Neural cell (in vitro differentiated cells): Measurements from ENCODE around the gene ATXN2. TPM values are rescaled to one million over a fixed set of nuclear protein-coding genes. Genes with fewer than 3 reads are reported as not detected.

Source experiments
- H2AFZ ChIP-seq: fragments of 200-600, 300-800 bp; sonication (generic), shearing (Covaris generic); 2 replicates; pipeline ENCODE4 v1.6.0; 2014; ENCODE audit warnings: low read depth, mild to moderate bottlenecking, antibody characterized with exemption, low read length, moderate library complexity
- H3F3A ChIP-seq: fragments of 200-600 bp; shearing (Covaris generic); 2 replicates; pipeline ENCODE4 v1.6.1; 2016; ENCODE audit warnings: mild to moderate bottlenecking, moderate library complexity, mixed read lengths, antibody characterized with exemption, low read length; ENCODE audit not compliant: insufficient read depth, poor library complexity, severe bottlenecking
- H3K27ac ChIP-seq: fragments of 200-600, 300-800 bp; sonication (generic), shearing (Covaris generic); 2 replicates; pipeline ENCODE4 v1.5.1; 2014; ENCODE audit warnings: mild to moderate bottlenecking, low read length, moderate library complexity
- H3K27me3 ChIP-seq: fragments of 300-800, 200-600 bp; sonication (generic), shearing (Covaris generic); 2 replicates; pipeline ENCODE4 v1.6.0; 2014; ENCODE audit warnings: mild to moderate bottlenecking, low read depth, low read length, moderate library complexity; ENCODE audit not compliant: insufficient read depth
- H3K36me3 ChIP-seq: fragments of 300-800, 200-600 bp; sonication (generic), shearing (Covaris generic); 2 replicates; pipeline ENCODE4 v1.5.1; 2014; ENCODE audit warnings: mild to moderate bottlenecking, antibody characterized with exemption, low read length, moderate library complexity; ENCODE audit not compliant: insufficient read depth
- H3K4me2 ChIP-seq: fragments of 300-800, 200-600 bp; sonication (generic), shearing (Covaris generic); 2 replicates; pipeline ENCODE4 v1.6.0; 2014; ENCODE audit warnings: mild to moderate bottlenecking, low read length
- H3K4me3 ChIP-seq: fragments of 300-800, 200-600 bp; sonication (generic), shearing (Covaris generic); 2 replicates; pipeline ENCODE4 v1.5.1; 2014; ENCODE audit warnings: mild to moderate bottlenecking, low read length, moderate library complexity
- H3K79me2 ChIP-seq: fragments of 200-600 bp; shearing (Covaris generic); replicated peaks from 2 replicates; pipeline ENCODE4 v1.6.0; 2014; ENCODE audit warnings: mild to moderate bottlenecking, low read length, moderate library complexity; ENCODE audit not compliant: insufficient read depth
- H3K9ac ChIP-seq: fragments of 300-800, 200-600 bp; sonication (generic), shearing (Covaris generic); 2 replicates; pipeline ENCODE4 v1.6.1; 2016; ENCODE audit warnings: mild to moderate bottlenecking, low read length, mixed read lengths
- H3K9me2 ChIP-seq: fragments of 200-600 bp; shearing (Covaris generic); 2 replicates; pipeline ENCODE4 v1.6.1; 2016; ENCODE audit warnings: mild to moderate bottlenecking, low read length, mixed read lengths; ENCODE audit not compliant: insufficient read depth
- H3K9me3 ChIP-seq: fragments of 200-600, 300-800 bp; sonication (generic), shearing (Covaris generic); 2 replicates; pipeline ENCODE4 v1.6.1; 2016; ENCODE audit warnings: mild to moderate bottlenecking, mixed run types, low read length, moderate library complexity, mixed read lengths
- H4K20me1 ChIP-seq: fragments of 200-600 bp; shearing (Covaris generic); 2 replicates; pipeline ENCODE4 v1.6.1; 2016; ENCODE audit warnings: mild to moderate bottlenecking, mixed run types; ENCODE audit not compliant: insufficient read depth
- EP300 ChIP-seq: fragments of 450-650 bp; conservative IDR thresholded peaks from 2 replicates; pipeline ENCODE4 v1.6.1; 2014; ENCODE audit warnings: antibody characterized with exemption, mild to moderate bottlenecking, moderate library complexity; ENCODE audit not compliant: poor library complexity, severe bottlenecking
- EZH2 ChIP-seq: fragments of 200-600, 300-800 bp; shearing (Covaris generic), sonication (generic); IDR thresholded peaks from 2 replicates; pipeline ENCODE4 v1.6.1; 2014; ENCODE audit warnings: antibody characterized with exemption, low read length, borderline replicate concordance, mild to moderate bottlenecking; ENCODE audit not compliant: insufficient read depth, poor library complexity, severe bottlenecking
- MXI1 ChIP-seq: fragments of 450-650 bp; conservative IDR thresholded peaks from 2 replicates; pipeline ENCODE4 v1.6.1; 2014; ENCODE audit warnings: antibody characterized with exemption, mild to moderate bottlenecking; ENCODE audit not compliant: poor library complexity, severe bottlenecking
- POLR2AphosphoS5 ChIP-seq: IDR thresholded peaks from 2 replicates; pipeline ENCODE4 v1.6.1; 2012
- RAD21 ChIP-seq: fragments of 450-650 bp; conservative IDR thresholded peaks from 2 replicates; pipeline ENCODE4 v1.6.1; 2014; ENCODE audit warnings: antibody characterized with exemption, mild to moderate bottlenecking, moderate library complexity
- SMC3 ChIP-seq: fragments of 450-650 bp; conservative IDR thresholded peaks from 2 replicates; pipeline ENCODE4 v1.6.1; 2014; ENCODE audit warnings: antibody characterized with exemption, mild to moderate bottlenecking, moderate library complexity; ENCODE audit not compliant: poor library complexity
- TAF1 ChIP-seq: IDR thresholded peaks from 2 replicates; pipeline ENCODE4 v1.6.1; 2012; ENCODE audit warnings: low read depth
- polyA plus RNA-seq: library from polyadenylated mRNA; depleted of rRNA; stranded (reverse); fragments of >200 nt; gene quantifications from 2 replicates; pipeline ENCODE4 v1.2.3, GENCODE V29; 2014
- TF ChIP-seq, protein P1 (sequence below): fragments of 450-650 bp; IDR thresholded peaks from 2 replicates; pipeline ENCODE4 v1.5.1; 2014; ENCODE audit warnings: antibody characterized with exemption, mild to moderate bottlenecking, moderate library complexity; ENCODE audit not compliant: poor library complexity, severe bottlenecking
- TF ChIP-seq, protein P2 (sequence below): IDR thresholded peaks from 2 replicates; pipeline ENCODE4 v1.6.1; 2012; ENCODE audit warnings: borderline replicate concordance

Gene ATXN2
- polyA plus RNA-seq, 1 donor from 2014 or later = 12.6 TPM

DNA sequence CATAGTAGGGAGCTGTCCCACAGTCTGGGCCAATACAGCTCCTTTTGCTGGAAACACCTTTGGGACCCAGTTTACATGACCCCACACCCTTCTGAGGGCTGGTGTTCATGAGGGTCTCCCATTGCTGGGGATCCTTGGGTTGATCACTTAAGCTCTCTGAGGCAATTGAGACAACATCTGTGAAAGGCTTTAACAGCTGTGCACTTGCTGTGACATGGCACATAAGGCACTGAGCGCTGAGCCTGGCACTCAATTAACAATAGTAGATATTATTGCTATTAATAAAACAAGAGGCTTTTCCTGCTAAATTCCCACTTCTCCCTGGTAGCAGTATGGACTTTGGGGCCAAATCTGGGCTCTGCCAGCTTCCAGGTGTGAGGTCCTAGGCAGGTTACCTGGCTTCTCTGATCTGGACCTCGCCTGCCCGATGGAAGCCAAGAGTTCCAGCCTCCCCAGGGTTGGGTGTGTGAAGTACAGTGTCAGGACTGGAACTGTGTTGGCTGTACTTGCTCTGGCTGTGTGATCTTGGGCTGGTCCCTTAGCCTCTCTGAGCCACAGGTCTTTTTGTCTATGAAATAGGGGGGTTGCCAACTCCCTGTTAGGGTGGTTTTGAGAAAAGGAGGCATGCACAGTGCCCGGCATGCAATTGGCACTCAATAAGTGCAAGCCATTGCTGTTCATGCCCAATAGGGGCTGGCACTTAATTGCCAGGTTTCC is 190.3 kb downstream of the ATXN2 start:
- H3K9ac ChIP-seq = no peak overlapping the region

GRCh38 chr12:111408116-111408440 is 191.0 kb downstream of the ATXN2 start:
- Histone ChIP-seq H3K79me2 (no peaks in the 10 kb centered on the region), H2AFZ (no peak overlapping the region), H3F3A (no peaks in the 10 kb centered on the region), H3K27me3 (peaks cover 16% of the 10 kb centered on the region), H3K36me3 (no peaks in the 10 kb centered on the region), H3K9me3 (no peaks in the 10 kb centered on the region), H3K4me2 (no peak overlapping the region), H4K20me1 (no peaks in the 10 kb centered on the region), H3K9ac (no peak overlapping the region), H3K27ac (no peak overlapping the region), H3K9me2 (no peaks in the 10 kb centered on the region), H3K4me3 (no peak overlapping the region)
- no peak for TF ChIP-seq EZH2
- no peak for TF ChIP-seq SMC3
- no peak for TF ChIP-seq EP300
- TF ChIP-seq, protein P1, sequence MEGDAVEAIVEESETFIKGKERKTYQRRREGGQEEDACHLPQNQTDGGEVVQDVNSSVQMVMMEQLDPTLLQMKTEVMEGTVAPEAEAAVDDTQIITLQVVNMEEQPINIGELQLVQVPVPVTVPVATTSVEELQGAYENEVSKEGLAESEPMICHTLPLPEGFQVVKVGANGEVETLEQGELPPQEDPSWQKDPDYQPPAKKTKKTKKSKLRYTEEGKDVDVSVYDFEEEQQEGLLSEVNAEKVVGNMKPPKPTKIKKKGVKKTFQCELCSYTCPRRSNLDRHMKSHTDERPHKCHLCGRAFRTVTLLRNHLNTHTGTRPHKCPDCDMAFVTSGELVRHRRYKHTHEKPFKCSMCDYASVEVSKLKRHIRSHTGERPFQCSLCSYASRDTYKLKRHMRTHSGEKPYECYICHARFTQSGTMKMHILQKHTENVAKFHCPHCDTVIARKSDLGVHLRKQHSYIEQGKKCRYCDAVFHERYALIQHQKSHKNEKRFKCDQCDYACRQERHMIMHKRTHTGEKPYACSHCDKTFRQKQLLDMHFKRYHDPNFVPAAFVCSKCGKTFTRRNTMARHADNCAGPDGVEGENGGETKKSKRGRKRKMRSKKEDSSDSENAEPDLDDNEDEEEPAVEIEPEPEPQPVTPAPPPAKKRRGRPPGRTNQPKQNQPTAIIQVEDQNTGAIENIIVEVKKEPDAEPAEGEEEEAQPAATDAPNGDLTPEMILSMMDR = no peak
- TF ChIP-seq MXI1 = no peak
- TF ChIP-seq POLR2AphosphoS5 = no peak
- TF ChIP-seq, protein P2, sequence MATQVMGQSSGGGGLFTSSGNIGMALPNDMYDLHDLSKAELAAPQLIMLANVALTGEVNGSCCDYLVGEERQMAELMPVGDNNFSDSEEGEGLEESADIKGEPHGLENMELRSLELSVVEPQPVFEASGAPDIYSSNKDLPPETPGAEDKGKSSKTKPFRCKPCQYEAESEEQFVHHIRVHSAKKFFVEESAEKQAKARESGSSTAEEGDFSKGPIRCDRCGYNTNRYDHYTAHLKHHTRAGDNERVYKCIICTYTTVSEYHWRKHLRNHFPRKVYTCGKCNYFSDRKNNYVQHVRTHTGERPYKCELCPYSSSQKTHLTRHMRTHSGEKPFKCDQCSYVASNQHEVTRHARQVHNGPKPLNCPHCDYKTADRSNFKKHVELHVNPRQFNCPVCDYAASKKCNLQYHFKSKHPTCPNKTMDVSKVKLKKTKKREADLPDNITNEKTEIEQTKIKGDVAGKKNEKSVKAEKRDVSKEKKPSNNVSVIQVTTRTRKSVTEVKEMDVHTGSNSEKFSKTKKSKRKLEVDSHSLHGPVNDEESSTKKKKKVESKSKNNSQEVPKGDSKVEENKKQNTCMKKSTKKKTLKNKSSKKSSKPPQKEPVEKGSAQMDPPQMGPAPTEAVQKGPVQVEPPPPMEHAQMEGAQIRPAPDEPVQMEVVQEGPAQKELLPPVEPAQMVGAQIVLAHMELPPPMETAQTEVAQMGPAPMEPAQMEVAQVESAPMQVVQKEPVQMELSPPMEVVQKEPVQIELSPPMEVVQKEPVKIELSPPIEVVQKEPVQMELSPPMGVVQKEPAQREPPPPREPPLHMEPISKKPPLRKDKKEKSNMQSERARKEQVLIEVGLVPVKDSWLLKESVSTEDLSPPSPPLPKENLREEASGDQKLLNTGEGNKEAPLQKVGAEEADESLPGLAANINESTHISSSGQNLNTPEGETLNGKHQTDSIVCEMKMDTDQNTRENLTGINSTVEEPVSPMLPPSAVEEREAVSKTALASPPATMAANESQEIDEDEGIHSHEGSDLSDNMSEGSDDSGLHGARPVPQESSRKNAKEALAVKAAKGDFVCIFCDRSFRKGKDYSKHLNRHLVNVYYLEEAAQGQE = no peak
- TF ChIP-seq TAF1 = no peak
- TF ChIP-seq RAD21 = no peak

More for the DNA sequence above, 190.3 kb downstream of the ATXN2 start:
- Histone ChIP-seq H3K27ac (no peak overlapping the region), H3K4me3 (no peak overlapping the region), H3K27me3 (peaks cover 16% of the 10 kb centered on the region), H3K79me2 (no peaks in the 10 kb centered on the region), H3F3A (no peaks in the 10 kb centered on the region), H4K20me1 (no peaks in the 10 kb centered on the region), H3K36me3 (no peaks in the 10 kb centered on the region), H3K9me2 (no peaks in the 10 kb centered on the region), H2AFZ (no peak overlapping the region), H3K9me3 (no peaks in the 10 kb centered on the region), H3K4me2 (no peak overlapping the region)
- TF ChIP-seq RAD21 = no peak
- no peak for TF ChIP-seq EZH2
- no peak for TF ChIP-seq MXI1
- no peak for TF ChIP-seq SMC3
- TF ChIP-seq, protein P1 = no peak
- TF ChIP-seq EP300 = no peak
- TF ChIP-seq, protein P2 = no peak
